Lower leg skin (tissue), 4 donors: ENCODE results near the gene GAK. TPM values are rescaled to one million over a fixed set of nuclear protein-coding genes. Genes with fewer than 3 reads are reported as not detected.

ENCODE experiments used
- DNase-seq, 2 donors: peaks; one replicate each; pipeline ENCODE4 v3.0.0-alpha.2; 2019; ENCODE audit warnings: low spot score in 2 of 2
- H3K4me3 ChIP-seq: fragments of 200-600 bp; sonication (generic); 2 replicates; pipeline ENCODE4 v1.5.1; 2017; ENCODE audit warnings: mild to moderate bottlenecking, low read depth; ENCODE audit not compliant: poor library complexity, severe bottlenecking
- POLR2A ChIP-seq, 2 donors: fragments of 450-650 bp; IDR thresholded peaks; one replicate each; pipeline ENCODE4 v1.6.1; 2016 to 2017; ENCODE audit warnings: antibody characterized with exemption in 2 of 2, mild to moderate bottlenecking in 1 of 2, moderate library complexity in 1 of 2
- WGBS, 2 donors: methylation state at CpG; one replicate each; pipeline ENCODE4 v1.1.5; 2018; 5-methylcytosine and 5-hydroxymethylcytosine counted together
- intact Hi-C: fragments of 100-400 bp; cut with DNase I; formaldehyde crosslinking; loops from one replicate; pipeline ENCODE4 v1.15.0; 2023; ENCODE audit warnings: low total_unique reads
- total RNA-seq, 4 donors: library from RNA; depleted of rRNA; stranded (reverse); fragments of >200 nt; gene quantifications; one replicate each; pipeline ENCODE4 v1.1.0, GENCODE V29; 2016
- TF ChIP-seq, protein P1 (sequence below), 3 donors: fragments of 450-650 bp; IDR thresholded peaks; one replicate each; pipeline ENCODE4 v1.5.1; 2016; ENCODE audit warnings: antibody characterized with exemption in 3 of 3, mild to moderate bottlenecking in 3 of 3, moderate library complexity in 2 of 3

GAK gene
- total RNA-seq, 4 donors from 2014 or later = 94.7 to 154 (median 108) TPM

DNA sequence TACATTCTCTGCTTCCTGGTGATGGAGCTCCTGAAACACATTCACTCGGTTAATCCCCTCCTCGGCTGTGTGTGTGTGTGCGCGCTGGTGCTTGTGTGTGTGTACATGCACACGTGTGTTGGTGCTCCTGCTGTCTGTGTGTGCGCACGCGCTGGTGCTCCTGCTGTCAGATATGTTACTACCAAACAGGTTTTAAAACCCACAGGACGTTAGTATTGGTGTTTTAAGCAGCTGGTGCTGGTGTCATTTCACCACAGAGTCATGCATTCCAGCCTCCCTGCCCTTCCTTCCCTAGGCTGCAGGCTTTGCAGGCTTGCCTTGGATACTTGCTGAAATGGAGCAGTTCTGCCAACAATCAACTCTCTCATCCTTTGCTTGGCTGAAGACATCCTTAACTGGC is 58.1 kb downstream of the GAK start:
- intact Hi-C loops = no loop called here
- TF ChIP-seq, protein P1, sequence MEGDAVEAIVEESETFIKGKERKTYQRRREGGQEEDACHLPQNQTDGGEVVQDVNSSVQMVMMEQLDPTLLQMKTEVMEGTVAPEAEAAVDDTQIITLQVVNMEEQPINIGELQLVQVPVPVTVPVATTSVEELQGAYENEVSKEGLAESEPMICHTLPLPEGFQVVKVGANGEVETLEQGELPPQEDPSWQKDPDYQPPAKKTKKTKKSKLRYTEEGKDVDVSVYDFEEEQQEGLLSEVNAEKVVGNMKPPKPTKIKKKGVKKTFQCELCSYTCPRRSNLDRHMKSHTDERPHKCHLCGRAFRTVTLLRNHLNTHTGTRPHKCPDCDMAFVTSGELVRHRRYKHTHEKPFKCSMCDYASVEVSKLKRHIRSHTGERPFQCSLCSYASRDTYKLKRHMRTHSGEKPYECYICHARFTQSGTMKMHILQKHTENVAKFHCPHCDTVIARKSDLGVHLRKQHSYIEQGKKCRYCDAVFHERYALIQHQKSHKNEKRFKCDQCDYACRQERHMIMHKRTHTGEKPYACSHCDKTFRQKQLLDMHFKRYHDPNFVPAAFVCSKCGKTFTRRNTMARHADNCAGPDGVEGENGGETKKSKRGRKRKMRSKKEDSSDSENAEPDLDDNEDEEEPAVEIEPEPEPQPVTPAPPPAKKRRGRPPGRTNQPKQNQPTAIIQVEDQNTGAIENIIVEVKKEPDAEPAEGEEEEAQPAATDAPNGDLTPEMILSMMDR (IDR thresholded peaks at IDR 0.05) = no peak
- TF ChIP-seq POLR2A (IDR thresholded peaks at IDR 0.05) = no peak
- 89 to 92% methylated on average over 9 of the region's 9 CpGs for WGBS, 2 donors
- no peak overlapping the region for H3K4me3 ChIP-seq
- no peak for DNase-seq

DNA sequence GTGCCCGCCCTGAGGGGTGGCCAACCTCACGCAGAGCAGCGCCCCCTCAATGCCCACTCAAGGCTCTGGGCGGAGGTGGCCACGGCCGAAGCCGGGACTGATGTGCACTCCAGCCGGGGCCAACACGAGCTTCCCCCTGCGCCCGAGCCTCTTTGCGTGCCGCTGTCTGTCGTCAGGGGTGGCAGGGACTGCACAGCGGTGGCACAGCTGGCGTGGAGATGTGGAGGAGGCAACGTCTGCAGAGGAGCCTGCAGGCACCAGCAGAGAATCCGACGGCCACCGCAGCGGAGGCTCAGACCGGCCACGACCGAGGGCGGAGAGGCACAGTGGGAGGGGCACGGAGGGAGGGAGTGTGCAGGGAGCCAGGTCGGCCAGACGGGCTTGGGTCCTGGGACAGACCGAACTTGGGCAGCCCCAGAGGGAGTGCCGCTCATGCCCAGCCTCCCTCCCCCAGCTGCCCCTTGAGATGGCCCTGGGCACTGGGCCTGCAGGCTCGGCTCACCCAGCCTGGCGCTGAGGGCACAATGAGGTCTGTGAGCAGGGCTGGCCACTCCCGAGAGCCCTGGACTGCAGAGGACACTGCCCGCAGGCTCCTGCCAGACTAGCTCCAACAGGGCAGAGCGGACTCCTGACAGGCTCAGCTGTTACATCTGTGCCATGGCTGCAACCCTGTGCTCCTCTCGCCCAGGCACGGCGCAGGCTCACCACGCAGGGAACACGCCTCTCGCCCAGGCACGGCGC is 59.7 kb downstream of the GAK start:
- no peak overlapping the region for H3K4me3 ChIP-seq
- WGBS, 2 donors = 88 to 90% methylated on average over 42 to 43 of the region's 43 CpGs
- intact Hi-C loops = no loop called here
- no peak for DNase-seq
- TF ChIP-seq POLR2A (IDR thresholded peaks at IDR 0.05) = no peak
- TF ChIP-seq, protein P1 (IDR thresholded peaks at IDR 0.05) = no peak

DNA sequence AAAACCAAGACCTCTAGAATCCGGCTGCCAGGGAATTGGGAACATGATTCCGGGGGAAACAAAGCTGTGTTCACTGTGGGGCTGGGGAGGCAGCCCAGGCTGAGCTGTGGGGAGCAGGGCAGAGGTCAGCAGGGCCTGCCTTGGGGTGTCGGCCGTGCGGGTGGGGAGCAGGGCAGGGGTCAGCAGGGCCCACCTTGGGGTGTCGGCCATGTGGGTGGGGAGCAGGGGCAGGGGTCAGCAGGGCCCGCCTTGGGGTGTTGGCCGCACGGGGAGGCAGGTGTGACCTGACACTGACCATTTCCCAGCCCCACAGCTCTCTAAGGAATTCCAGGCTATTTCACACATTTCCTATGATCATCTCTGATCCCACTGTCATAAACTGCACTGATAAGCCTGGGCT is 60.6 kb downstream of the GAK start:
- intact Hi-C loops = no loop called here
- WGBS, 2 donors = 80 to 93% methylated on average over 7 to 9 of the region's 9 CpGs
- no peak overlapping the region for H3K4me3 ChIP-seq
- TF ChIP-seq, protein P1 (IDR thresholded peaks at IDR 0.05) = no peak
- no peak for TF ChIP-seq POLR2A (IDR thresholded peaks at IDR 0.05)
- no peak for DNase-seq

DNA sequence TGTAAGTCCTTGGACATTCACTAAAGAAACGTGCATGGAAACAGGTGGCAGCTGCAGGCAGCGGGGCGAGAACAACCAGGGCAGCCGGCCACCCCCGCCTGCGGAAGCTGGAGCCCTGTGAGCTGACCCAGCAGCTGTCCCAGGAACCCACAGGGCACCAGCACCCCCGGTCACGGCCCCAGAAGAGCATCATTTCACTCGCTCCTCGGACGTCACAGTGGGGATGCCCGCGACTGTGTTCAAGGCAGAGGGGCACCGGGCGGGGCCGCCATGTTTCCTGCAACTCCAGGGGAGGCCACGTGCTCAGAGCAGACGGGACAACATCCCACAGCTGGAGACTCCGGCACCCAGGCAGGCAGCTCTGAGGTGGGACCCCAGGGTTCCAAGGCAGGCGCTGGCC is 61.2 kb downstream of the GAK start:
- no peak for TF ChIP-seq POLR2A (IDR thresholded peaks at IDR 0.05)
- TF ChIP-seq, protein P1 (IDR thresholded peaks at IDR 0.05) = no peak
- intact Hi-C loops = no loop called here
- no peak overlapping the region for H3K4me3 ChIP-seq
- no peak for DNase-seq
- WGBS, 2 donors = 89 to 90% methylated on average over 20 of the region's 20 CpGs

DNA sequence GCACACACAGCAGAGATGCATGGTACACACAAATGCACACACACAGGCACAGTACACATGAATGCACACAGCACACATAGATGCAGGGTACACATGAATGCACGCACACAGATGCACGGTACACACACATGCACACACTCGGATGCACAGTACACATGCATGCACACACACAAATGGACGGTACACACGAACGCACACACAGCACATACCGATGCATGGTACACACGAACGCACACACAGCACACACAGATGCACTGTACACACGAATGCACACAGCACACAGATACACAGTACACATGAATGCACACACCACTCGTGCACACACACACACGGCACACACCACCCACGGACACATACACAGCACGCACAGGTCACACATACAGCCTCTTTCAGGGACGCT is 62.3 kb downstream of the GAK start:
- no peak for TF ChIP-seq POLR2A (IDR thresholded peaks at IDR 0.05)
- TF ChIP-seq, protein P1 (IDR thresholded peaks at IDR 0.05) = no peak
- 96 to 98% methylated on average over 15 of the region's 15 CpGs for WGBS, 2 donors
- no peak overlapping the region for H3K4me3 ChIP-seq
- intact Hi-C loops = no loop called here
- DNase-seq = no peak

DNA sequence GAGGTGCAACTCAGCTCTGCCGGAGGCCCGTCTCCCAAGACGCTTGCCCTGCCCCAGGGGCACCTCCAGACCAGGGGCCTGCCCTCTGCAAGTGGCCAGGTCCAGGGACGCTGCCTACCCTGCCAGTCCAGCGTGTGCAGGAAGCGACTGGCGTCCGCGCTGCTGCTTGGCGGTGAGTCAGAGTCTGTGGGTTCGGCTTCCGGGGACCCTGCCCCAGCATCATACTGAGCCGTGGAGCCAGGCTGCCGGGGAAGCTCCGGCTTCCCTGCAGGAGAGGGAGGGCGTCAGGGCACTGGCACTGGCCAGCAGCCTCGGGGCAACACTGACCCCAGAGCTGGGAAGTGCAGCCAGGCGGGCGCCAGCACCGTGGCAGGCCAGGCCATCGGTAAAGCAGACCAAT is 63.7 kb downstream of the GAK start:
- DNase-seq = no peak
- H3K4me3 ChIP-seq = no peak overlapping the region
- TF ChIP-seq POLR2A (IDR thresholded peaks at IDR 0.05) = no peak
- TF ChIP-seq, protein P1 (IDR thresholded peaks at IDR 0.05) = no peak
- intact Hi-C loops = no loop called here
- WGBS, 2 donors = 93 to 98% methylated on average over 5 to 14 of the region's 21 CpGs
